H1 (cell line): ENCODE measurements around the gene ZNF70.

ENCODE experiments used
- ATF2 ChIP-seq: IDR thresholded peaks from 2 replicates; pipeline ENCODE4 v1.6.1; 2012; ENCODE audit warnings: low read length, inconsistent platforms
- BACH1 ChIP-seq: IDR thresholded peaks from 2 replicates; pipeline ENCODE4 v1.6.1; 2012; ENCODE audit warnings: low read length, improper control_type of control experiment
- CTCF ChIP-seq, 3 experiments: IDR thresholded peaks; 1 replicate in 2 of 3; 2 replicates in 1 of 3; pipeline versions ENCODE4 v1.5.1 to v1.6.1; 2011; ENCODE audit warnings: low read length in 3 of 3, mild to moderate bottlenecking in 3 of 3, inconsistent platforms in 2 of 3, low read depth in 1 of 3, moderate library complexity in 1 of 3; ENCODE audit not compliant: insufficient read depth in 1 of 3; ENCODE audit errors: control extremely low read depth in 1 of 3
- POLR2A ChIP-seq, 2 experiments: IDR thresholded peaks; 1 replicate in 1 of 2; 2 replicates in 1 of 2; pipeline ENCODE4 v1.6.1; 2011; ENCODE audit warnings: low read depth in 2 of 2, low read length in 2 of 2, mild to moderate bottlenecking in 2 of 2; ENCODE audit errors: control extremely low read depth in 1 of 2
- SIN3A ChIP-seq, 2 experiments: IDR thresholded peaks in 1 of 2; conservative IDR thresholded peaks in 1 of 2; 2 replicates each; pipeline ENCODE4 v1.6.1; 2011 to 2012; ENCODE audit warnings: low read length in 2 of 2, improper control_type of control experiment in 1 of 2, low read depth in 1 of 2, mild to moderate bottlenecking in 1 of 2

DNA sequence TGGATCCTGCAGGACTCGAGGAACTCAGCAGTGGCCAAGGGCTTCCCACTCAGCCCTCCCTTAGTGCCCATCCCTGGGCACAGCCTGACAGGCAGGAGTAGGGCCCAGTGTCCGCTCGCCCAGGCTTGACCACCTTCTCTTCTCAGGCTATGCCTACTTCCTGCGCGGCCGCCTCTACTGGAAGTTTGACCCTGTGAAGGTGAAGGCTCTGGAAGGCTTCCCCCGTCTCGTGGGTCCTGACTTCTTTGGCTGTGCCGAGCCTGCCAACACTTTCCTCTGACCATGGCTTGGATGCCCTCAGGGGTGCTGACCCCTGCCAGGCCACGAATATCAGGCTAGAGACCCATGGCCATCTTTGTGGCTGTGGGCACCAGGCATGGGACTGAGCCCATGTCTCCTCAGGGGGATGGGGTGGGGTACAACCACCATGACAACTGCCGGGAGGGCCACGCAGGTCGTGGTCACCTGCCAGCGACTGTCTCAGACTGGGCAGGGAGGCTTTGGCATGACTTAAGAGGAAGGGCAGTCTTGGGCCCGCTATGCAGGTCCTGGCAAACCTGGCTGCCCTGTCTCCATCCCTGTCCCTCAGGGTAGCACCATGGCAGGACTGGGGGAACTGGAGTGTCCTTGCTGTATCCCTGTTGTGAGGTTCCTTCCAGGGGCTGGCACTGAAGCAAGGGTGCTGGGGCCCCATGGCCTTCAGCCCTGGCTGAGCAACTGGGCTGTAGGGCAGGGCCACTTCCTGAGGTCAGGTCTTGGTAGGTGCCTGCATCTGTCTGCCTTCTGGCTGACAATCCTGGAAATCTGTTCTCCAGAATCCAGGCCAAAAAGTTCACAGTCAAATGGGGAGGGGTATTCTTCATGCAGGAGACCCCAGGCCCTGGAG is 32.6 kb upstream of the ZNF70 start:
- TF ChIP-seq POLR2A (IDR thresholded peaks at IDR 0.05; ENCODE audit: control extremely low read depth in 1 of 2, low read depth in 2 of 2, low read length in 2 of 2): no peak
- TF ChIP-seq ATF2: no peak
- no peak for TF ChIP-seq CTCF (IDR thresholded peaks at IDR 0.05; ENCODE audit: control extremely low read depth in 1 of 3, insufficient read depth in 1 of 3, low read depth in 1 of 3, low read length in 3 of 3)
- no peak for TF ChIP-seq SIN3A (conservative IDR thresholded peaks at IDR 0.05 in 1 of 2, IDR thresholded peaks at IDR 0.05 in 1 of 2; ENCODE audit: low read depth in 1 of 2, low read length in 2 of 2)
- TF ChIP-seq BACH1: no peak
